Cardiac muscle cell (in vitro differentiated cells and primary cell): ENCODE data around the gene TM9SF1. TPM values are rescaled to one million over a fixed set of nuclear protein-coding genes. Genes with fewer than 3 reads are reported as not detected.

Source experiments
- DNase-seq, 2 donors: peaks; one replicate each; pipeline versions ENCODE4 v3.0.0 to v3.0.0-alpha.2; 2010 to 2017; ENCODE audit warnings: low read depth in 1 of 2, low spot score in 1 of 2
- H3K27ac ChIP-seq: fragments of 200-600 bp; sonication (generic); 2 replicates; pipeline ENCODE4 v1.5.1; 2016
- H3K27me3 ChIP-seq: fragments of 200-600 bp; sonication (generic); 2 replicates; pipeline ENCODE4 v1.6.0; 2016; ENCODE audit warnings: control low read depth
- H3K36me3 ChIP-seq: fragments of 200-600 bp; sonication (generic); 2 replicates; pipeline ENCODE4 v1.5.1; 2016; ENCODE audit warnings: control low read depth
- H3K4me1 ChIP-seq: fragments of 200-600 bp; sonication (generic); 2 replicates; pipeline ENCODE4 v1.8.1; 2017; ENCODE audit warnings: low read depth, mild to moderate bottlenecking, mixed run types
- H3K4me3 ChIP-seq: fragments of 200-600 bp; sonication (generic); 2 replicates; pipeline ENCODE4 v1.5.1; 2016; ENCODE audit warnings: mild to moderate bottlenecking
- H3K9me3 ChIP-seq: fragments of 200-600 bp; sonication (generic); 2 replicates; pipeline ENCODE4 v1.5.1; 2017; ENCODE audit warnings: low read depth, mild to moderate bottlenecking, control low read depth
- CTCF ChIP-seq: IDR thresholded peaks from 2 replicates; pipeline ENCODE4 v1.5.1; 2012; ENCODE audit warnings: low read depth, mild to moderate bottlenecking, low read length
- polyA plus RNA-seq: library from polyadenylated mRNA; unstranded; fragments of >200 nt; fragmentation: Nextera tagmentation; extraction: Ambion mirVana; gene quantifications from 2 replicates; pipeline ENCODE4 v1.2.1, GENCODE V29; 2016
- total RNA-seq: library from RNA; depleted of rRNA; stranded (reverse); fragments of >200 nt; gene quantifications from 2 replicates; pipeline ENCODE4 v1.2.3, GENCODE V29; 2016

Gene TM9SF1
- total and polyA plus RNA-seq, 2 experiments from 2014 or later = 40.2 to 65.3 TPM

- TF ChIP-seq CTCF = no peak
- Histone ChIP-seq H3K36me3 (peaks cover 45% of the 10 kb centered on the region), H3K4me3 (no peak overlapping the region), H3K27me3 (no peaks in the 10 kb centered on the region), H3K4me1 (peaks cover 4% of the 10 kb centered on the region), H3K27ac (no peak overlapping the region), H3K9me3 (no peaks in the 10 kb centered on the region)
- DNase-seq = no peak
Measured at GRCh38 chr14:24151404-24152080, 43.7 kb downstream of the TM9SF1 start.

- Histone ChIP-seq H3K4me1 (peaks cover 4% of the 10 kb centered on the region), H3K4me3 (no peak overlapping the region), H3K27ac (no peak overlapping the region), H3K27me3 (no peaks in the 10 kb centered on the region), H3K36me3 (peaks cover 41% of the 10 kb centered on the region), H3K9me3 (no peaks in the 10 kb centered on the region)
- TF ChIP-seq CTCF = no peak
- no peak for DNase-seq
Measured at GRCh38 chr14:24150993-24151392, 44.2 kb downstream of the TM9SF1 start.

- Histone ChIP-seq H3K36me3 (peaks cover 37% of the 10 kb centered on the region), H3K27ac (no peak overlapping the region), H3K4me1 (peaks cover 8% of the 10 kb centered on the region), H3K9me3 (no peaks in the 10 kb centered on the region), H3K27me3 (no peaks in the 10 kb centered on the region), H3K4me3 (no peak overlapping the region)
- TF ChIP-seq CTCF = no peak
- no peak for DNase-seq
Measured at GRCh38 chr14:24150567-24150966, 44.7 kb downstream of the TM9SF1 start.

- H3K27me3 ChIP-seq = no peaks in the 10 kb centered on the region
- peaks cover 32% of the 10 kb centered on the region for H3K36me3 ChIP-seq
- no peak overlapping the region for H3K27ac ChIP-seq
- DNase-seq = no peak
- peaks cover 10% of the 10 kb centered on the region for H3K4me1 ChIP-seq
- no peaks in the 10 kb centered on the region for H3K9me3 ChIP-seq
- no peak overlapping the region for H3K4me3 ChIP-seq
- TF ChIP-seq CTCF = no peak
Measured at GRCh38 chr14:24150061-24150460, 45.2 kb downstream of the TM9SF1 start.

GRCh38 chr14:24149302-24149969, 45.8 kb downstream of the TM9SF1 start:
- DNase-seq = no peak
- Histone ChIP-seq H3K9me3 (no peaks in the 10 kb centered on the region), H3K36me3 (peaks cover 29% of the 10 kb centered on the region), H3K4me3 (no peak overlapping the region), H3K27me3 (no peaks in the 10 kb centered on the region), H3K27ac (no peak overlapping the region), H3K4me1 (peaks cover 10% of the 10 kb centered on the region)
- TF ChIP-seq CTCF = no peak
